Heart right ventricle (tissue), 16 donors: ENCODE data around the gene PEX14. TPM values are rescaled to one million over a fixed set of nuclear protein-coding genes. Genes with fewer than 3 reads are reported as not detected.

ENCODE experiments used
- ATAC-seq, 8 donors: fragments of 200-7000 bp; cut with Tn5 transposase; one replicate each; pipeline ENCODE4 v1.9.1; 2020; ENCODE audit warnings: mild to moderate bottlenecking in 8 of 8, moderate library complexity in 8 of 8, moderate number of reproducible peaks in 1 of 8
- DNase-seq, 2 donors: peaks; one replicate each; pipeline ENCODE4 v3.0.0-alpha.2; 2020
- H3K27ac ChIP-seq, 10 donors: fragments of 200-600 bp; sonication (generic) in 2 of 10; one replicate each; pipeline versions ENCODE4 v1.5.0 to v1.8.0; 2020 to 2022; ENCODE audit warnings: mild to moderate bottlenecking in 3 of 10
- H3K27me3 ChIP-seq, 7 donors: fragments of 200-600 bp; one replicate each; pipeline ENCODE4 v1.8.0; 2021 to 2022; ENCODE audit warnings: mild to moderate bottlenecking in 2 of 7
- H3K36me3 ChIP-seq, 9 donors: fragments of 200-600 bp; sonication (generic) in 1 of 9; one replicate each; pipeline versions ENCODE4 v1.5.0 to v1.8.0; 2020 to 2022; ENCODE audit warnings: mild to moderate bottlenecking in 2 of 9
- H3K4me1 ChIP-seq, 9 donors: fragments of 200-600 bp; sonication (generic) in 1 of 9; one replicate each; pipeline versions ENCODE4 v1.5.0 to v1.8.0; 2020 to 2022; ENCODE audit warnings: mild to moderate bottlenecking in 4 of 9
- H3K4me3 ChIP-seq, 10 donors: fragments of 200-600 bp; sonication (generic) in 2 of 10; one replicate each; pipeline versions ENCODE4 v1.5.0 to v1.8.0; 2020 to 2022; ENCODE audit warnings: mild to moderate bottlenecking in 7 of 10, moderate library complexity in 2 of 10
- H3K9me3 ChIP-seq, 11 donors: fragments of 200-600 bp in 10 of 11; sonication (generic) in 2 of 11; one replicate each; pipeline versions ENCODE4 v1.5.0 to v1.8.0; 2013 to 2022; ENCODE audit warnings: mild to moderate bottlenecking in 2 of 11, control low read depth in 1 of 11, moderate library complexity in 1 of 11
- CTCF ChIP-seq, 9 donors: fragments of 200-600 bp; sonication (generic) in 2 of 9; IDR thresholded peaks; one replicate each; pipeline versions ENCODE4 v1.5.0 to v1.8.0; 2021 to 2022; ENCODE audit warnings: antibody characterized with exemption in 9 of 9, mild to moderate bottlenecking in 5 of 9, moderate library complexity in 1 of 9
- WGBS, 2 donors: extraction: QIAGEN DNeasy Blood & Tissue Kit; methylation state at CpG; one replicate each; pipeline ENCODE4 v1.1.7; 2013; ENCODE audit warnings: inconsistent platforms in 1 of 2; 5-methylcytosine and 5-hydroxymethylcytosine counted together
- intact Hi-C, 10 donors: fragments of 100-400 bp; cut with DNase I; formaldehyde crosslinking; loops; one replicate each; pipeline versions ENCODE4 v1.11.1 to v1.14.2; 2022
- polyA plus RNA-seq, 2 donors: library from polyadenylated mRNA; stranded (reverse); fragments of 200-250 nt; gene quantifications; one replicate each; pipeline ENCODE4 v1.2.3, GENCODE V29; 2013
- total RNA-seq, 10 donors: library from RNA; stranded (reverse); fragmentation: NEBNext Ultra II Directional in 3 of 10; extraction: Animal tissue kit (Norgen Biotek cat#: 25700) in 3 of 10; gene quantifications; one replicate each; pipeline versions ENCODE4 v1.2.1 to v1.2.4, GENCODE V29; 2021 to 2023
- donor health status: Arrhythmogenic right ventricular cardiomyopathy.
- donor health status: ischemic (EF 13 %, LVEDD 7.1; RV severe dilation, severe dysfunction).
- donor health status: healthy with polysubstance abuse.
- donor health status: DM: no; HTN: yes; CAD: no.
- donor health status: DM: no; HTN: no; CAD: no.
- donor health status: ischemic (EF 25% LVEDD 6.9; RV normal size, moderate dysfunction).
- donor health status: ischemic (EF 25% LVEDD 5.7; RV mildly dilated, moderate dysfunction).
- donor health status: healthy.
- donor health status: DM: yes; HTN: yes; CAD: no.
- donor health status: Ischemic cardiomyopathy.
- donor health status: ischemic (EF 35%, LVEDD 5.7; RV mildly dilated, moderate dysfunction).
- donor health status: nonischemic (EF 11% LVEDD 7.7; RV severe dilation, severe dysfunction).
- donor health status: DM: yes; HTN: yes; CAD: no.
- donor health status: PGD.
- donor health status: ischemic (EF 29% LVEDD 5.4; RV normal size, mild dysfunction).
- donor health status: nonischemic (EF 23%, LVEDD 6.1; RV moderate dilation, normal function).

Gene PEX14
- total and polyA plus RNA-seq, 12 donors, result 17.1 to 31.9 (median 21.1) TPM

DNA sequence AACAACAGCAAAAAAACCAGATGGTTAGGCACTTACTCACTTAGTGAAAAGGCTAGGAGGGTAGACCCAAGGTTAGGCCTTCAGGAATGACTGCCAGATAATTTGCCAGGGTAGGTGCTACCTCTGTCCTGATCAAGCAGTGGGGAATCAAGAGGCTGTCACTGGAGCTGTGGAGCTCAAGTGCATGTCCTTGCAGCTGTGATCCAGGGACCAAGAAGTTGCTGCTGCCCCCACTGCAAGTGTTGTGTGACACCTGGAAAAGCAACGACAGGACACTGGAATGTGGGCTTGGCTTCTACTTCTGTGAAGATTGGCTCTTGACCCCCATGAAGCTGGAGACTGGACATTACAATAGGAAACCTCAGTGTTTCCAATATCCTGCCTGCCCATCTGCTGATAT, 72.1 kb downstream of the PEX14 start:
- Histone ChIP-seq H3K4me1 (peaks cover 0 to 5% (median 0%) of the 10 kb centered on the region in 9 donors), H3K27me3 (no peaks in the 10 kb centered on the region), H3K9me3 (no peaks in the 10 kb centered on the region), H3K36me3 (peaks cover 0 to 4% (median 0%) of the 10 kb centered on the region in 9 donors), H3K27ac (no peak overlapping the region), H3K4me3 (no peak overlapping the region)
- no peak for DNase-seq
- intact Hi-C loops, result loop anchor here in 1 of 10 donors (10.0 kb wide), 1 partner anchor 58 kb away; no protein-coding TSS in a partner anchor
- WGBS, 2 donors, result 21 to 25% methylated on average over 1 of the region's 1 CpG
- TF ChIP-seq CTCF (IDR thresholded peaks at IDR 0.05), result no peak
- ATAC-seq, result no peak

DNA sequence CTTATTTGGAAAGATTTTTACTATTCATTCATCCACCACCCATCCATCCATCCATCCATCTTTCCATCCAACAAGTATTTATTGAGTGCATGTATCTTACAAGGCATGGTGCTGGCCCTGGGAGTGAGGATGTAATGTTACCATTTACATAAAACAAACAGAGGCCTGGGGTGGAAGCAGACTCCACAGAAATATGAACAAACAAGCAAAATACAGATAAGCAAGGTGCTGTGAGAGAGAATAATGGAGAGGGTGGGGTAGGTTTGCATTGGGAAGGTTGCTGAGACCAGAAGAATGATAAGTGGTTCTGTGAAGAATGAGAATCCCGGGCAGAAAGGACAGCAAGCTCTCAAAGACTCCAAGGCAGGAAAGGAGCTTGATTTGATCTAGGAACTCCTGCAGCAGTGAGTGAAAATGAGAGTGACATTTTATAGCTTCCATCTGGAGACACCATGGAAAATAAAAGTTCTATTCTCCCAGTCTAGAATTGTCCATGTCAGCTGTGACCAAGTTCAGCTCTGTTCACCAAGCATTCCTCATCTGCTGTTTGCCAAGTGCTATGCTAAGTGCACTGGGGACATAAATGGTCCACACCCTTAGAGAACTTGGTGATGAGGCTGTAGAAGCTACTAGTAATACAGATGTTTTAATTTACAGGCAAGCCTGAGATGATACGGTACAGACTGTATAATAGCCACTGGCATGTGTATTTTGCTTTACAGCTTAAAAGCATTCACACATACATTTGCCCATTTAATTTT, 75.3 kb downstream of the PEX14 start:
- ATAC-seq (no peak), DNase-seq (no peak)
- no peaks in the 10 kb centered on the region for H3K27me3 ChIP-seq
- H3K27ac ChIP-seq, result no peak overlapping the region
- intact Hi-C loops, result loop anchor here in 1 of 10 donors (10.0 kb wide), 1 partner anchor 55 kb away; no protein-coding TSS in a partner anchor
- peaks cover 0 to 5% (median 0%) of the 10 kb centered on the region in 9 donors for H3K4me1 ChIP-seq
- WGBS, 2 donors, result 70 to 82% methylated on average over 2 of the region's 2 CpGs
- H3K4me3 ChIP-seq, result no peak overlapping the region
- no peak for TF ChIP-seq CTCF (IDR thresholded peaks at IDR 0.05)
- no peaks in the 10 kb centered on the region for H3K9me3 ChIP-seq
- H3K36me3 ChIP-seq, result no peaks in the 10 kb centered on the region

- Histone ChIP-seq H3K27ac (no peak overlapping the region), H3K4me3 (no peak overlapping the region), H3K36me3 (no peaks in the 10 kb centered on the region), H3K9me3 (no peaks in the 10 kb centered on the region), H3K27me3 (no peaks in the 10 kb centered on the region), H3K4me1 (peaks cover 0 to 14% (median 9%) of the 10 kb centered on the region in 9 donors)
- intact Hi-C loops, result no loop called here
- DNase-seq (no peak), ATAC-seq (no peak)
- 89 to 90% methylated on average over 10 of the region's 10 CpGs for WGBS, 2 donors
- TF ChIP-seq CTCF (IDR thresholded peaks at IDR 0.05), result no peak
Observed at GRCh38 chr1:10553118-10553517, 78.4 kb downstream of the PEX14 start.

DNA sequence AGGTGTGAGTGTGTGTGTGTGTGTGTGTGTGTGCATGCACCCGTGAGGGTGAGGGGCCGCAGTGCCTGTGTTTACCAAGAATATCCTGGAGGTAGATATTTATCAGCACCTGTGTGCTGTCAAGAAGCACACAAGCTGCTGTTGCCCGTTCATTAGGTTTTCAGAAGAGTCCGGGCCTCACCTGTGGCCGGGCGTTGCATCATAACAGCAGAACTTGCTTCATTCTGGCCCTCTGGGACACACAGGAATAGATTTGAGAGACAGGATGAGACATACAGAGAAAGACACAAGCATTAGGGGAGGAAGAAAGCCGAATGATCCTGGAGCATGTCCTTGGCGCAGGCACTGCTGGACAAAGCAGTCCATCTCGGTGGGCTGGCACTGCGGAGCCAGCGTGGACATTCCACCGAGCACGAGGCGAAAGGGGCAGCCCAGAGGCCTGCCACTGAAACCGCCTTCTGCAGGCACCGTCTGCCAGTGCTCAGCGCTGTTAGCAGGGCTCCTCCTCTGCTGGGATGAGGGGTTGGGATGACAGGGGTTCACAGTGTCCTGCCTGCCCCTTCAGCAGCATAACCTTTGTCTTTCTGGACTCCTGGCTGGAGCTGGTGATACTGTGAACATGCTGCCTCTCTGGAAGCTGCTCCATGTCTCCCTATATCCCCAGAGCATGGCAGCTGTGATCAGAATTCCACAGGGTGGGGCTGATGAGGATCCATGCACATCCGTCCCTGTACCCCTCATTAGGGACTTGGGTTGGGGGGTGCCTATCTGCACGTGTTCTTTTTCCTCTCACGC, 81.1 kb downstream of the PEX14 start:
- intact Hi-C loops, result no loop called here
- no peaks in the 10 kb centered on the region for H3K27me3 ChIP-seq
- DNase-seq, result no peak
- ATAC-seq, result peak in 7 of 8 donors; percentile 42 to 84 (median 69)
- no peak overlapping the region for H3K4me3 ChIP-seq
- 64 to 69% methylated on average over 20 of the region's 20 CpGs for WGBS, 2 donors
- no peaks in the 10 kb centered on the region for H3K9me3 ChIP-seq
- peaks cover 0 to 14% (median 9%) of the 10 kb centered on the region in 9 donors for H3K4me1 ChIP-seq
- H3K27ac ChIP-seq, result peak overlapping the region in 4 of 10 donors; percentile 12 to 55 (median 43)
- H3K36me3 ChIP-seq, result no peaks in the 10 kb centered on the region
- TF ChIP-seq CTCF (IDR thresholded peaks at IDR 0.05), result no peak
